IPS-18a (cell line): ENCODE results near the gene ICAM4.
"Not testable (repeated sequence)": the region's sequence is repeated elsewhere in the genome, so short reads cannot be mapped to it uniquely, and the experiment has no call there.

Experiments
- H3K27ac ChIP-seq: one replicate; pipeline ENCODE4 v1.5.1; 2013; ENCODE audit warnings: low read length
- H3K27me3 ChIP-seq: one replicate; pipeline ENCODE4 v1.6.1; 2013; ENCODE audit warnings: mild to moderate bottlenecking, low read length; ENCODE audit not compliant: control insufficient read depth, insufficient read depth
- H3K36me3 ChIP-seq: one replicate; pipeline ENCODE4 v1.6.1; 2013; ENCODE audit warnings: low read depth, low read length; ENCODE audit not compliant: control insufficient read depth
- H3K4me1 ChIP-seq: one replicate; pipeline ENCODE4 v1.6.1; 2013; ENCODE audit warnings: low read depth, low read length; ENCODE audit not compliant: control insufficient read depth
- H3K4me3 ChIP-seq: one replicate; pipeline ENCODE4 v1.5.1; 2013; ENCODE audit warnings: low read length
- H3K9ac ChIP-seq: one replicate; pipeline ENCODE4 v1.6.1; 2013; ENCODE audit warnings: mild to moderate bottlenecking, low read length, moderate library complexity
- H3K9me3 ChIP-seq: one replicate; pipeline ENCODE4 v1.6.1; 2013; ENCODE audit warnings: low read depth, low read length; ENCODE audit not compliant: control insufficient read depth

Gene ICAM4

GRCh38 chr19:10286803-10287737 lies at the start of gene ICAM4:
Gene ICAM4 (plus strand): TSS chr19:10286955. CDS start chr19:10287013, 58 bp downstream.
- peaks cover 64% of the 10 kb centered on the region for H3K27me3 ChIP-seq
- H3K27ac ChIP-seq: no peak within 1 kb of the TSS
- H3K36me3 ChIP-seq: no peaks in the 10 kb centered on the region
- no peak within 1 kb of the TSS for H3K9ac ChIP-seq
- H3K4me1 ChIP-seq: peaks cover 18% of the 10 kb centered on the region
- H3K4me3 ChIP-seq: peak within 1 kb of the TSS; percentile 44
- no peaks in the 10 kb centered on the region for H3K9me3 ChIP-seq

GRCh38 chr19:10237702-10238101 lies 49.1 kb upstream of the ICAM4 start:
- no peak overlapping the region for H3K27ac ChIP-seq
- no peaks in the 10 kb centered on the region for H3K36me3 ChIP-seq
- no peak overlapping the region for H3K4me3 ChIP-seq
- H3K4me1 ChIP-seq: no peaks in the 10 kb centered on the region
- H3K27me3 ChIP-seq: no peaks in the 10 kb centered on the region
- no peaks in the 10 kb centered on the region for H3K9me3 ChIP-seq
- H3K9ac ChIP-seq: no peak overlapping the region

- Histone ChIP-seq H3K27me3 (no peaks in the 10 kb centered on the region), H3K9ac (no peak overlapping the region), H3K4me1 (no peaks in the 10 kb centered on the region), H3K27ac (no peak overlapping the region), H3K36me3 (no peaks in the 10 kb centered on the region), H3K4me3 (no peak overlapping the region), H3K9me3 (no peaks in the 10 kb centered on the region)
Observed at GRCh38 chr19:10238172-10238783, 48.5 kb upstream of the ICAM4 start.

GRCh38 chr19:10241826-10242449 lies 44.8 kb upstream of the ICAM4 start:
- H3K4me3 ChIP-seq, H3K9me3 ChIP-seq, H3K27me3 ChIP-seq, H3K36me3 ChIP-seq, H3K4me1 ChIP-seq, H3K9ac ChIP-seq, H3K27ac ChIP-seq: not testable (repeated sequence)

GRCh38 chr19:10243606-10244005 lies 43.1 kb upstream of the ICAM4 start:
- H3K9ac ChIP-seq: no peak overlapping the region
- no peak overlapping the region for H3K27ac ChIP-seq
- no peak overlapping the region for H3K4me3 ChIP-seq
- H3K4me1 ChIP-seq: no peaks in the 10 kb centered on the region
- H3K27me3 ChIP-seq: no peaks in the 10 kb centered on the region
- no peaks in the 10 kb centered on the region for H3K9me3 ChIP-seq
- no peaks in the 10 kb centered on the region for H3K36me3 ChIP-seq

- Histone ChIP-seq H3K9ac (no peak overlapping the region), H3K36me3 (no peaks in the 10 kb centered on the region), H3K4me1 (no peaks in the 10 kb centered on the region), H3K27me3 (no peaks in the 10 kb centered on the region), H3K4me3 (no peak overlapping the region), H3K27ac (no peak overlapping the region), H3K9me3 (no peaks in the 10 kb centered on the region)
Observed at GRCh38 chr19:10245189-10245939, 41.4 kb upstream of the ICAM4 start.

- H3K27me3 ChIP-seq: no peaks in the 10 kb centered on the region
- H3K4me3 ChIP-seq: no peak overlapping the region
- no peak overlapping the region for H3K9ac ChIP-seq
- no peaks in the 10 kb centered on the region for H3K4me1 ChIP-seq
- H3K9me3 ChIP-seq: no peaks in the 10 kb centered on the region
- H3K36me3 ChIP-seq: no peaks in the 10 kb centered on the region
- no peak overlapping the region for H3K27ac ChIP-seq
Observed at GRCh38 chr19:10246511-10246910, 40.2 kb upstream of the ICAM4 start.

- Histone ChIP-seq H3K36me3 (peaks cover 13% of the 10 kb centered on the region), H3K4me1 (peaks cover 3% of the 10 kb centered on the region), H3K4me3 (peak within 1 kb of the TSS; percentile 99), H3K9ac (peak within 1 kb of the TSS; percentile 83), H3K27ac (peak within 1 kb of the TSS; percentile 87), H3K27me3 (no peaks in the 10 kb centered on the region), H3K9me3 (no peaks in the 10 kb centered on the region)
Observed at GRCh38 chr19:10251792-10252694, 34.7 kb upstream of the ICAM4 start, which contains the start of gene MRPL4. Gene MRPL4 (plus strand): TSS chr19:10252214. CDS start chr19:10252254, 40 bp downstream.

- H3K9me3 ChIP-seq: no peaks in the 10 kb centered on the region
- H3K36me3 ChIP-seq: peaks cover 17% of the 10 kb centered on the region
- no peak overlapping the region for H3K27ac ChIP-seq
Observed at GRCh38 chr19:10252707-10253106, 34.0 kb upstream of the ICAM4 start.

GRCh38 chr19:10254244-10254643 lies 32.5 kb upstream of the ICAM4 start:
- H3K27me3 ChIP-seq: no peaks in the 10 kb centered on the region
- peaks cover 3% of the 10 kb centered on the region for H3K4me1 ChIP-seq
- peaks cover 23% of the 10 kb centered on the region for H3K36me3 ChIP-seq
- no peak overlapping the region for H3K9ac ChIP-seq
- no peaks in the 10 kb centered on the region for H3K9me3 ChIP-seq
- H3K27ac ChIP-seq: no peak overlapping the region
- H3K4me3 ChIP-seq: no peak overlapping the region

More at GRCh38 chr19:10252707-10253106, 34.0 kb upstream of the ICAM4 start:
- H3K4me1 ChIP-seq: peaks cover 3% of the 10 kb centered on the region
- no peaks in the 10 kb centered on the region for H3K27me3 ChIP-seq
- peak overlapping the region; percentile 99 for H3K4me3 ChIP-seq
- peak overlapping the region; percentile 83 for H3K9ac ChIP-seq
